Endothelial cell of umbilical vein (primary cell): ENCODE results near the gene BAG3. TPM values are rescaled to one million over a fixed set of nuclear protein-coding genes. Genes with fewer than 3 reads are reported as not detected.

Source experiments
- BruUV-seq: library from RNA; stranded (reverse); fragments of 400-500 nt; replicated peaks from 2 replicates; lab custom pipeline; 2021; lab: Mats Ljungman, UMichigan
- CTCF ChIA-PET: fragments of 300-600, 350-600 bp; sonication (Branson Sonifier 250); formaldehyde crosslinking; loops from one replicate; lab custom pipeline; 2021; ENCODE audit warnings: antibody characterized with exemption, inconsistent platforms; lab: Charles Lee
- POLR2A ChIA-PET: fragments of 300-600, 350-600 bp; sonication (Branson Sonifier 250); formaldehyde crosslinking; loops from one replicate; lab custom pipeline; 2021; ENCODE audit warnings: antibody characterized with exemption, inconsistent platforms; lab: Charles Lee
- DNase-seq: peaks from one replicate; pipeline ENCODE4 v3.0.0-alpha.2; 2011; ENCODE audit warnings: low read depth, low spot score
- FAIRE-seq: peaks from 2 replicates; lab custom pipeline; 2011; peaks lifted over from hg19 to GRCh38; lab: Jason Lieb, UNC
- H2AFZ ChIP-seq: 2 replicates; pipeline ENCODE4 v1.6.0; 2012; ENCODE audit warnings: low read depth, low read length, control low read depth, inconsistent platforms
- H3K27ac ChIP-seq: 2 replicates; pipeline ENCODE4 v1.5.1; 2011; ENCODE audit warnings: low read depth, mild to moderate bottlenecking, control low read depth, low read length, moderate library complexity; ENCODE audit not compliant: insufficient read depth
- H3K27me3 ChIP-seq, 2 experiments: 2 replicates each; pipeline versions ENCODE4 v1.6.0 to v1.6.1; 2011; ENCODE audit warnings: low read length in 2 of 2, mixed read lengths in 1 of 2; ENCODE audit not compliant: control insufficient read depth in 2 of 2, insufficient read depth in 2 of 2
- H3K36me3 ChIP-seq, 2 experiments: 2 replicates in 1 of 2; 3 replicates in 1 of 2; pipeline ENCODE4 v1.5.1; 2011; ENCODE audit warnings: low read length in 2 of 2, mild to moderate bottlenecking in 1 of 2, moderate library complexity in 1 of 2; ENCODE audit not compliant: control insufficient read depth in 2 of 2, insufficient read depth in 2 of 2; ENCODE audit errors: extremely low read depth in 1 of 2
- H3K4me1 ChIP-seq: 3 replicates; pipeline ENCODE4 v1.5.1; 2011; ENCODE audit warnings: mild to moderate bottlenecking, low read length; ENCODE audit not compliant: control insufficient read depth, insufficient read depth; ENCODE audit errors: extremely low read depth
- H3K4me2 ChIP-seq: 2 replicates; pipeline ENCODE4 v1.6.1; 2011; ENCODE audit warnings: low read length, control low read depth, mixed read lengths; ENCODE audit not compliant: insufficient read depth
- H3K4me3 ChIP-seq, 3 experiments: fragments of 200-600 bp in 1 of 3; sonication (generic), shearing (Covaris generic) in 1 of 3; replicated peaks in 1 of 3; 2 replicates each; pipeline ENCODE4 v1.5.1; 2011 to 2016; ENCODE audit warnings: control low read depth in 3 of 3, low read length in 3 of 3, mild to moderate bottlenecking in 2 of 3, inconsistent platforms in 1 of 3, low read depth in 1 of 3, moderate library complexity in 1 of 3; ENCODE audit not compliant: insufficient read depth in 1 of 3
- H3K79me2 ChIP-seq: 2 replicates; pipeline ENCODE4 v1.6.0; 2012; ENCODE audit warnings: low read length, inconsistent platforms; ENCODE audit not compliant: control insufficient read depth, insufficient read depth
- H3K9ac ChIP-seq: replicated peaks from 2 replicates; pipeline ENCODE3; 2011; ENCODE audit warnings: low read length, control low read depth; ENCODE audit not compliant: insufficient read depth; ENCODE audit errors: extremely low read depth
- H3K9me1 ChIP-seq: replicated peaks from 3 replicates; pipeline ENCODE4 v1.6.0; 2011; ENCODE audit warnings: mild to moderate bottlenecking, low read length; ENCODE audit not compliant: control insufficient read depth, insufficient read depth; ENCODE audit errors: extremely low read depth
- H3K9me3 ChIP-seq: replicated peaks from 2 replicates; pipeline ENCODE4 v1.5.1; 2012; ENCODE audit warnings: low read length, inconsistent platforms; ENCODE audit not compliant: control insufficient read depth, insufficient read depth
- H4K20me1 ChIP-seq: replicated peaks from 2 replicates; pipeline ENCODE3; 2011; ENCODE audit warnings: mild to moderate bottlenecking, low read length; ENCODE audit not compliant: control insufficient read depth, insufficient read depth; ENCODE audit errors: extremely low read depth
- EZH2 ChIP-seq: IDR thresholded peaks from 2 replicates; pipeline ENCODE4 v1.6.1; 2012; ENCODE audit warnings: borderline replicate concordance, low read depth, mild to moderate bottlenecking, moderate library complexity, low read length, inconsistent platforms; ENCODE audit not compliant: severe bottlenecking
- FOS ChIP-seq: IDR thresholded peaks from 2 replicates; pipeline ENCODE4 v1.6.1; 2011; ENCODE audit warnings: mild to moderate bottlenecking, low read length, moderate library complexity, borderline replicate concordance; ENCODE audit not compliant: insufficient read depth
- GATA2 ChIP-seq: IDR thresholded peaks from 2 replicates; pipeline ENCODE4 v1.7.0; 2011; ENCODE audit warnings: low read depth, mild to moderate bottlenecking, moderate library complexity, mixed read lengths, low read length; ENCODE audit not compliant: insufficient read length, insufficient read depth
- JUN ChIP-seq: IDR thresholded peaks from 2 replicates; pipeline ENCODE4 v1.6.1; 2011; ENCODE audit warnings: borderline replicate concordance, low read depth; ENCODE audit not compliant: insufficient read length, insufficient read depth
- MYC ChIP-seq: IDR thresholded peaks from one replicate; pipeline ENCODE4 v1.6.1; 2011; ENCODE audit warnings: mild to moderate bottlenecking, low read depth, low read length
- POLR2A ChIP-seq: IDR thresholded peaks from 2 replicates; pipeline ENCODE4 v1.6.1; 2012; ENCODE audit warnings: low read depth, mild to moderate bottlenecking, control low read depth, low read length
- POLR2AphosphoS5 ChIP-seq: IDR thresholded peaks from 2 replicates; pipeline ENCODE4 v1.6.1; 2012; ENCODE audit warnings: low read depth, mild to moderate bottlenecking, control low read depth, low read length, moderate library complexity; ENCODE audit not compliant: insufficient read depth
- dilution Hi-C: fragments of 300-500 bp; cut with MboI; formaldehyde crosslinking; loops from one replicate; pipeline ENCODE4 v1.15.0; 2019; ENCODE audit warnings: low sequenced_read_pairs; ENCODE audit not compliant: extremely low pct_ligation_motif_present
- intact Hi-C: fragments of 100-400 bp; cut with micrococcal nuclease; formaldehyde crosslinking; loops from one replicate; pipeline ENCODE4 v1.10.0; 2022
- polyA plus RNA-seq, 4 experiments: library from polyadenylated mRNA; depleted of rRNA in 3 of 4; stranded (reverse) in 3 of 4; unstranded in 1 of 4; fragments of >200 nt; gene quantifications; 2 replicates each; pipeline versions ENCODE4 v1.2.1 to v1.2.3, GENCODE V29; 2011 to 2012; ENCODE audit warnings: missing spikeins in 1 of 4
- total RNA-seq: library from RNA; stranded (reverse); gene quantifications from 2 replicates; pipeline ENCODE4 v1.2.3, GENCODE V29; 2021
- TF ChIP-seq, protein P1 (sequence below): IDR thresholded peaks from 2 replicates; pipeline ENCODE4 v1.6.1; 2011; ENCODE audit not compliant: insufficient read depth, insufficient read length
- TF ChIP-seq, protein P2 (sequence below), 2 donors: IDR thresholded peaks; 1 replicate in 1 of 2; 2 replicates in 1 of 2; pipeline ENCODE4 v1.5.1; 2011; ENCODE audit warnings: low read length in 2 of 2, mild to moderate bottlenecking in 2 of 2, moderate library complexity in 2 of 2, control low read depth in 1 of 2, inconsistent platforms in 1 of 2, low read depth in 1 of 2; ENCODE audit not compliant: insufficient read depth in 1 of 2; ENCODE audit errors: extremely low read depth in 1 of 2

Gene BAG3
- total and polyA plus RNA-seq, 2 donors (not counting 3 experiments of a cell fraction or from before 2014, with no cell fraction given) = 25.2 to 66.7 TPM

DNA sequence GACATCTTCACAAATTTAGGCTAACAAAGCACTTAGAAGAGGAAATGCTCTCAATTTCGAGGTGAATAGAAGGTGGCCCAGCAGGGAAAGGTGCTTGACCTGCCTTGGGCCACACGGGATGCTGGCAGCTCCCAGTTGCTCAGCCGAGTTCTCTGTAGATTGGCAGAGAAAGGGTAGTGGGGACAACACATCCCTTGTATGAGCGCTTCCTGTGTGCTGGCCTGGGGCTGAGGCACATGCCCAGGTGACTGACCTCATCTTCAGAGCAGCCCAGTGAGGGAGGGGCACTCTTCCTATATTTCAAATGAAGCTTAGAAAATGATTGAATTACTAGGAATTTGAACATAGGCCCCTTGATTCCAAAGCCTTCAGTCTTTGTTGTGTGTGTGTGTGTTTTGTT is 20.2 kb downstream of the BAG3 start:
- no peak overlapping the region for H3K9ac ChIP-seq
- FAIRE-seq (no peak), DNase-seq (no peak)
- no peak overlapping the region for H3K4me2 ChIP-seq
- no TSS peak for BruUV-seq
- CTCF ChIA-PET = interaction anchor here (1.0 to 2.3 kb wide), 7 partner anchors 9 to 187 kb away, joined by 3 to 10 read pairs (median 4); no protein-coding TSS in a partner anchor
- H3K36me3 ChIP-seq = peaks cover 19 to 24% of the 10 kb centered on the region in 2 experiments
- intact Hi-C loops = no loop called here
- H3K4me1 ChIP-seq = peaks cover 9% of the 10 kb centered on the region
- H3K9me1 ChIP-seq = no peaks in the 10 kb centered on the region
- H3K4me3 ChIP-seq = no peak overlapping the region
- POLR2A ChIA-PET = no interaction called here
- H3K27me3 ChIP-seq = no peaks in the 10 kb centered on the region
- H3K9me3 ChIP-seq = no peaks in the 10 kb centered on the region
- TF ChIP-seq, protein P1, sequence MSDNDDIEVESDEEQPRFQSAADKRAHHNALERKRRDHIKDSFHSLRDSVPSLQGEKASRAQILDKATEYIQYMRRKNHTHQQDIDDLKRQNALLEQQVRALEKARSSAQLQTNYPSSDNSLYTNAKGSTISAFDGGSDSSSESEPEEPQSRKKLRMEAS = no peak
- peaks cover 67% of the 10 kb centered on the region for H3K79me2 ChIP-seq
- no peak overlapping the region for H3K27ac ChIP-seq
- no peak overlapping the region for H2AFZ ChIP-seq
- H4K20me1 ChIP-seq = peaks cover 3% of the 10 kb centered on the region
- dilution Hi-C loops = no loop called here

DNA sequence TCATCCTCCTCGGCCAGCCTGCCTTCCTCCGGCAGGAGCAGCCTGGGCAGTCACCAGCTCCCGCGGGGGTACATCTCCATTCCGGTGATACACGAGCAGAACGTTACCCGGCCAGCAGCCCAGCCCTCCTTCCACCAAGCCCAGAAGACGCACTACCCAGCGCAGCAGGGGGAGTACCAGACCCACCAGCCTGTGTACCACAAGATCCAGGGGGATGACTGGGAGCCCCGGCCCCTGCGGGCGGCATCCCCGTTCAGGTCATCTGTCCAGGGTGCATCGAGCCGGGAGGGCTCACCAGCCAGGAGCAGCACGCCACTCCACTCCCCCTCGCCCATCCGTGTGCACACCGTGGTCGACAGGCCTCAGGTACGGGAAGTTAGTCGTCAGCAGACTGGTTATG is 21.1 kb downstream of the BAG3 start:
- dilution Hi-C loops = no loop called here
- BruUV-seq = no TSS peak
- Histone ChIP-seq H3K9me3 (no peaks in the 10 kb centered on the region), H2AFZ (no peak overlapping the region), H3K36me3 (peaks cover 19 to 33% of the 10 kb centered on the region in 2 experiments), H3K27ac (no peak overlapping the region), H3K79me2 (peaks cover 58% of the 10 kb centered on the region), H3K9ac (no peak overlapping the region), H3K4me1 (peaks cover 6% of the 10 kb centered on the region), H3K4me2 (no peak overlapping the region), H4K20me1 (peaks cover 3% of the 10 kb centered on the region), H3K27me3 (no peaks in the 10 kb centered on the region), H3K9me1 (no peaks in the 10 kb centered on the region), H3K4me3 (no peak overlapping the region)
- TF ChIP-seq POLR2AphosphoS5 (no peak), EZH2 (no peak), POLR2A (no peak), JUN (no peak), MYC (no peak), FOS (no peak), GATA2 (no peak)
- TF ChIP-seq, protein P1 = no peak
- TF ChIP-seq, protein P2, sequence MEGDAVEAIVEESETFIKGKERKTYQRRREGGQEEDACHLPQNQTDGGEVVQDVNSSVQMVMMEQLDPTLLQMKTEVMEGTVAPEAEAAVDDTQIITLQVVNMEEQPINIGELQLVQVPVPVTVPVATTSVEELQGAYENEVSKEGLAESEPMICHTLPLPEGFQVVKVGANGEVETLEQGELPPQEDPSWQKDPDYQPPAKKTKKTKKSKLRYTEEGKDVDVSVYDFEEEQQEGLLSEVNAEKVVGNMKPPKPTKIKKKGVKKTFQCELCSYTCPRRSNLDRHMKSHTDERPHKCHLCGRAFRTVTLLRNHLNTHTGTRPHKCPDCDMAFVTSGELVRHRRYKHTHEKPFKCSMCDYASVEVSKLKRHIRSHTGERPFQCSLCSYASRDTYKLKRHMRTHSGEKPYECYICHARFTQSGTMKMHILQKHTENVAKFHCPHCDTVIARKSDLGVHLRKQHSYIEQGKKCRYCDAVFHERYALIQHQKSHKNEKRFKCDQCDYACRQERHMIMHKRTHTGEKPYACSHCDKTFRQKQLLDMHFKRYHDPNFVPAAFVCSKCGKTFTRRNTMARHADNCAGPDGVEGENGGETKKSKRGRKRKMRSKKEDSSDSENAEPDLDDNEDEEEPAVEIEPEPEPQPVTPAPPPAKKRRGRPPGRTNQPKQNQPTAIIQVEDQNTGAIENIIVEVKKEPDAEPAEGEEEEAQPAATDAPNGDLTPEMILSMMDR (IDR thresholded peaks at IDR 0.05; ENCODE audit: extremely low read depth in 1 of 2, insufficient read depth in 1 of 2, low read depth in 1 of 2, low read length in 2 of 2) = no peak
- FAIRE-seq (no peak), DNase-seq (no peak)
- POLR2A ChIA-PET = no interaction called here
- intact Hi-C loops = no loop called here
- CTCF ChIA-PET = interaction anchor here (1.3 kb wide), 1 partner anchor 22 kb away, joined by 3 read pairs; no protein-coding TSS in a partner anchor
